ENCODE data around the gene SLC9B2. TPM values are rescaled to one million over a fixed set of nuclear protein-coding genes. Genes with fewer than 3 reads are reported as not detected.

SLC9B2 gene
- total RNA-seq, 4 donors from 2014 or later: 0.59 to 26.9 (median 25.6) TPM

DNA sequence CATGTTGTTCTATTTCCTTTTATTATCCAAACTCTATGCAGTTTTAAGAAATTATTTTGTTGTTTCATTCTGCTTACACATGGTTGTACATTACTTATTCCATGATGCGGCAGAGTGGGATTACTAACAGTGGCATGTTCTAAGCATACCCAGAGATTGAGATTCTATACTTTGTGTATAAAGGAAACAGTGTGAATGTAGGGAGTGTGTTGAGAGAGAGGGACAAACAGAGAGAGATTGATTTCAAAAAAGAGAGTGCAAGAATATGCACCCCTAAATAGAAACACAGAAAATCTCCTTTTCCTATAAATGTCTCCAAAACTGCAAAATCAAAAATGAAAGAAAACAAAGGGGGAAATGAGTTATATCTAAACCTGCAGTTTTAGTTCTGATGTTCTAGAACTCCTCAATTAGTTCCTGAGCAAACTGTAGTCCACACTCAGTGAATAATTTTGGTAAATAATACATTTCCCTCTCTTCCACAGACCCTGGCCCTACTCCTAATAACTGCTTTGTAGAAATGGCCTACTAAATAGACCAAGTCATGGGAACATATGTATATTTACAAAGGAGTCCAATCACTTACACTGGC lies 88.0 kb downstream of the SLC9B2 start:
- Histone ChIP-seq H3K9me3 (no peaks in the 10 kb centered on the region), H3K4me3 (no peak overlapping the region), H3K4me1 (no peaks in the 10 kb centered on the region), H3K27me3 (no peaks in the 10 kb centered on the region), H3K36me3 (no peaks in the 10 kb centered on the region), H3K27ac (no peak overlapping the region)
- no peak for TF ChIP-seq POLR2A (IDR thresholded peaks at IDR 0.05)
- TF ChIP-seq, protein P1, sequence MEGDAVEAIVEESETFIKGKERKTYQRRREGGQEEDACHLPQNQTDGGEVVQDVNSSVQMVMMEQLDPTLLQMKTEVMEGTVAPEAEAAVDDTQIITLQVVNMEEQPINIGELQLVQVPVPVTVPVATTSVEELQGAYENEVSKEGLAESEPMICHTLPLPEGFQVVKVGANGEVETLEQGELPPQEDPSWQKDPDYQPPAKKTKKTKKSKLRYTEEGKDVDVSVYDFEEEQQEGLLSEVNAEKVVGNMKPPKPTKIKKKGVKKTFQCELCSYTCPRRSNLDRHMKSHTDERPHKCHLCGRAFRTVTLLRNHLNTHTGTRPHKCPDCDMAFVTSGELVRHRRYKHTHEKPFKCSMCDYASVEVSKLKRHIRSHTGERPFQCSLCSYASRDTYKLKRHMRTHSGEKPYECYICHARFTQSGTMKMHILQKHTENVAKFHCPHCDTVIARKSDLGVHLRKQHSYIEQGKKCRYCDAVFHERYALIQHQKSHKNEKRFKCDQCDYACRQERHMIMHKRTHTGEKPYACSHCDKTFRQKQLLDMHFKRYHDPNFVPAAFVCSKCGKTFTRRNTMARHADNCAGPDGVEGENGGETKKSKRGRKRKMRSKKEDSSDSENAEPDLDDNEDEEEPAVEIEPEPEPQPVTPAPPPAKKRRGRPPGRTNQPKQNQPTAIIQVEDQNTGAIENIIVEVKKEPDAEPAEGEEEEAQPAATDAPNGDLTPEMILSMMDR (IDR thresholded peaks at IDR 0.05): no peak
- intact Hi-C loops (cut with DNase I; ENCODE audit: low total_unique reads): no loop called here
- no peak for DNase-seq

DNA sequence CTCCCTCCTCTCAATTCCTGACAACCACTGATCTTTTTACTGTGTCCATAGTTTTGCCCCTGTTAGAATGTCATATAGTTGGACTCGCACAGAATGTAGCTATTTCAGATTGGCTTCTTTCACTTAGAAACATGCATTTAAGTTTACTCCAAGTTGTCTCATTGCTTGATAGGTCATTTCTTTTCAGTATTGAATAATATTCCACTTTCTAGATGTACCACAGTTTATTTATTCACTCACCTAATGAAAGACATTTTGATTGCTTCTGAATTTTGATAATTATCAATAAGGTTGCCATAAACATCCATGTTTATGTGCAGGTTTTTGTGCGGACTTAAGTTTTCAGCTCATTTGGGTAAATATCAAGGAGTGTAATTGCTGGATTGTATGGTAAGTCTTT lies 95.6 kb downstream of the SLC9B2 start:
- H3K27ac ChIP-seq: no peak overlapping the region
- no peak overlapping the region for H3K4me3 ChIP-seq
- TF ChIP-seq, protein P1 (IDR thresholded peaks at IDR 0.05): no peak
- no peak for TF ChIP-seq POLR2A (IDR thresholded peaks at IDR 0.05)
- intact Hi-C loops (cut with DNase I; ENCODE audit: low total_unique reads): no loop called here
- H3K36me3 ChIP-seq: no peaks in the 10 kb centered on the region
- no peaks in the 10 kb centered on the region for H3K4me1 ChIP-seq
- H3K9me3 ChIP-seq: no peaks in the 10 kb centered on the region
- DNase-seq: no peak
- no peaks in the 10 kb centered on the region for H3K27me3 ChIP-seq

Other genes with a start within 250 kb of the SLC9B2 start
- gene UBE2D3, start 249.2 kb downstream of the SLC9B2 start, total RNA-seq: 100 to 1,000 TPM; 261 to 496 (median 294) TPM
- gene CISD2, start 207.8 kb downstream of the SLC9B2 start, total RNA-seq: 10 to 100 TPM in 3 of 4 donors, 1 to 10 TPM in 1; 3.8 to 30.0 (median 19.4) TPM
- 1 to 10 TPM in 2 of 4 donors, under 1 TPM in 1, not detected in 1; 0.59 to 4.8 (median 2.5) TPM for gene SLC9B1, start 57.1 kb downstream of the SLC9B2 start, total RNA-seq
- gene BDH2, start 23.1 kb upstream of the SLC9B2 start, total RNA-seq: 10 to 100 TPM; 39.7 to 96.7 (median 78.1) TPM
- gene CENPE, start 121.6 kb upstream of the SLC9B2 start, total RNA-seq: 10 to 100 TPM in 1 of 4 donors, under 1 TPM in 2, not detected in 1; 0.26 to 15.2 (median 0.64) TPM